NCI-H1092 treated with DMSO at 0.1 percent for 48 hours (cell line): ENCODE results near the gene LRMDA.

Experiments used
- DNase-seq: peaks from one replicate; lab custom pipeline; 2025; lab: John Stamatoyannopoulos, UW

The LRMDA gene

GRCh38 chr10:76209135-76209534 is 777.7 kb downstream of the LRMDA start:
- no peak for DNase-seq

- DNase-seq: no peak
These were observed 778.8 kb downstream of the LRMDA start for GRCh38 chr10:76210211-76210610.

GRCh38 chr10:76211691-76212090 is 780.3 kb downstream of the LRMDA start:
- no peak for DNase-seq

GRCh38 chr10:76213876-76214275 is 782.5 kb downstream of the LRMDA start:
- no peak for DNase-seq

- no peak for DNase-seq
These were observed 786.6 kb downstream of the LRMDA start for GRCh38 chr10:76218035-76218434.

GRCh38 chr10:76229341-76229740 is 797.9 kb downstream of the LRMDA start:
- no peak for DNase-seq

GRCh38 chr10:76230921-76231285 is 799.5 kb downstream of the LRMDA start:
- no peak for DNase-seq

- DNase-seq: no peak
These were observed 800.0 kb downstream of the LRMDA start for GRCh38 chr10:76231286-76231934.

- DNase-seq: no peak
These were observed 803.2 kb downstream of the LRMDA start for GRCh38 chr10:76234499-76235226.

- DNase-seq: no peak
These were observed 804.9 kb downstream of the LRMDA start for GRCh38 chr10:76236356-76236755.

GRCh38 chr10:76242956-76243355 is 811.5 kb downstream of the LRMDA start:
- DNase-seq: peak; percentile 5

- DNase-seq: no peak
These were observed 812.8 kb downstream of the LRMDA start for GRCh38 chr10:76244061-76244686.

GRCh38 chr10:76245951-76246495 is 814.6 kb downstream of the LRMDA start:
- DNase-seq: no peak

GRCh38 chr10:76248649-76249200 is 817.3 kb downstream of the LRMDA start:
- DNase-seq: no peak

- no peak for DNase-seq
These were observed 820.6 kb downstream of the LRMDA start for GRCh38 chr10:76251841-76252671.

GRCh38 chr10:76252733-76253132 is 821.3 kb downstream of the LRMDA start:
- no peak for DNase-seq

- DNase-seq: no peak
These were observed 823.8 kb downstream of the LRMDA start for GRCh38 chr10:76255241-76255640.

- DNase-seq: no peak
These were observed 826.4 kb downstream of the LRMDA start for GRCh38 chr10:76257816-76258215.

- DNase-seq: no peak
These were observed 834.2 kb downstream of the LRMDA start for GRCh38 chr10:76265441-76266113.

- DNase-seq: no peak
These were observed 837.1 kb downstream of the LRMDA start for GRCh38 chr10:76268530-76268929.

- no peak for DNase-seq
These were observed 837.5 kb downstream of the LRMDA start for GRCh38 chr10:76268954-76269353.
